Spinal cord (tissue), 10 donors: ENCODE measurements around the gene DCAF8. TPM values are rescaled to one million over a fixed set of nuclear protein-coding genes. Genes with fewer than 3 reads are reported as not detected.
A peak's percentile ranks its signal among the peaks of the same experiment; 100 is the strongest.

Source experiments
- DNase-seq, 6 donors: peaks; one replicate each; pipeline versions ENCODE4 v3.0.0 to v3.0.0-alpha.2; 2013 to 2015; ENCODE audit warnings: low spot score in 6 of 6, low read depth in 4 of 6
- H3K27ac ChIP-seq: one replicate; pipeline ENCODE4 v1.5.1; 2013; ENCODE audit warnings: low read depth, low read length, control low read depth
- H3K27me3 ChIP-seq: one replicate; pipeline ENCODE4 v1.6.1; 2013; ENCODE audit warnings: low read length; ENCODE audit not compliant: control insufficient read depth, insufficient read depth
- H3K36me3 ChIP-seq: one replicate; pipeline ENCODE4 v1.6.1; 2013; ENCODE audit warnings: low read length; ENCODE audit not compliant: control insufficient read depth, insufficient read depth
- H3K4me1 ChIP-seq: one replicate; pipeline ENCODE4 v1.6.1; 2013; ENCODE audit warnings: low read length; ENCODE audit not compliant: control insufficient read depth, insufficient read depth
- H3K4me3 ChIP-seq: one replicate; pipeline ENCODE4 v1.5.1; 2013; ENCODE audit warnings: low read depth, low read length, control low read depth
- H3K9me3 ChIP-seq: one replicate; pipeline ENCODE4 v1.6.1; 2013; ENCODE audit warnings: low read length; ENCODE audit not compliant: control insufficient read depth, insufficient read depth
- WGBS: methylation state at CpG from one replicate; pipeline ENCODE4 v1.1.5; 2013; ENCODE audit warnings: missing lambda C conversion rate; ENCODE audit not compliant: insufficient coverage; 5-methylcytosine and 5-hydroxymethylcytosine counted together
- polyA plus RNA-seq, 2 donors: library from polyadenylated mRNA; unstranded; fragments of 120-200 nt; gene quantifications; one replicate each; pipeline ENCODE4 v1.2.1, GENCODE V29; 2013; ENCODE audit not compliant: insufficient read length in 2 of 2
- total RNA-seq, 2 donors: library from RNA; depleted of rRNA in 1 of 2; stranded (reverse); fragments of 120-200 nt in 1 of 2; fragments of >200 nt in 1 of 2; gene quantifications; one replicate each; pipeline versions ENCODE4 v1.2.3 to v1.2.4, GENCODE V29; 2013 to 2014
- donor health status: healthy.

The DCAF8 gene
- total and polyA plus RNA-seq, 4 donors: 87.6 to 179 (median 146) TPM

DNA sequence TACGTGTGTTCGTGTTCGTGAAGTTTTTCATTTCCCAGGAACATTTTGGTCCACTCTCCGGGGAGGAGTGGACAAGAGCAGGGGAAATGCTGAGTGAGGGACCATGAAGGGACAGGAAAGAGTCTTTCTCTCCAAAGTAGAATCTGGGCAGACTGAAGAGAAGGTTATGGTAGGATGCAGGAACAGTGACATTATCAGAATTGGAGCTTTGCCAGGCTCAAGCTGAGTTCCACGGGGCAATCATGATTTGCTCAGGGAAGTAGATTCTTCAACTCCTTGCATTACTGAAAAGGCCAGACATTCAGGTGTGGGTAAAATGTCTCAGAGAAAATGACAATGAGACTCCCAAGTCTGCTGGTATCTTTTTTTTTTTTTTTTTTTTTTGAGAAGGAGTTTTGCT lies 94.3 kb downstream of the DCAF8 start:
- Histone ChIP-seq H3K9me3 (no peaks in the 10 kb centered on the region), H3K27ac (no peak overlapping the region), H3K36me3 (no peaks in the 10 kb centered on the region), H3K4me1 (peaks cover 16% of the 10 kb centered on the region), H3K4me3 (no peak overlapping the region), H3K27me3 (no peaks in the 10 kb centered on the region)
- 60% methylated on average over 1 of the region's 5 CpGs for WGBS
- peak in 1 of 6 donors; percentile 48 for DNase-seq

DNA sequence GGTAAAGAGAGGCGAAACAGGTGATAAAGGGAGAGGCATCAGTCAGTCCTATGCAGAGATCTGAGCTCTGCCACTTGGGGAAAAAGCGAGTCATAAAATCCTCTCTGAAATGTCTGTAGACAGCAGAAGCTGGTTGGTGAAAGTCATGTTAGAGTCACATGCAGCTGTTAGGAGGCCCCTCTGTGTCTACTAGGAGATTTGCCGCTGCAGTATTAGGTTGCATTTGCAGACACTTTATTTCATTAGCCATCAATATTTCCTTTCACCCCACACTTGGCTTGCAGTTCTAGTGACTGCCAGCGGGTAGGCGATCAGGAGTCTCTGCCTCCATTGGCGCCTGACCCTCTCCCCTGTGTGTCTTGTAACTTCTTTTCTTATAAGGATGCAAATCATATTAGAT lies 94.8 kb downstream of the DCAF8 start:
- H3K36me3 ChIP-seq: no peaks in the 10 kb centered on the region
- 100% methylated on average over 2 of the region's 6 CpGs for WGBS
- H3K9me3 ChIP-seq: no peaks in the 10 kb centered on the region
- H3K4me1 ChIP-seq: peaks cover 16% of the 10 kb centered on the region
- H3K27ac ChIP-seq: no peak overlapping the region
- H3K27me3 ChIP-seq: no peaks in the 10 kb centered on the region
- DNase-seq: no peak
- no peak overlapping the region for H3K4me3 ChIP-seq

GRCh38 chr1:160167056-160167455 lies 95.3 kb downstream of the DCAF8 start:
- Histone ChIP-seq H3K4me1 (peaks cover 16% of the 10 kb centered on the region), H3K9me3 (no peaks in the 10 kb centered on the region), H3K36me3 (no peaks in the 10 kb centered on the region), H3K27me3 (no peaks in the 10 kb centered on the region), H3K4me3 (no peak overlapping the region), H3K27ac (no peak overlapping the region)
- no peak for DNase-seq
- 93% methylated on average over 3 of the region's 4 CpGs for WGBS

- no peaks in the 10 kb centered on the region for H3K36me3 ChIP-seq
- no peak overlapping the region for H3K4me3 ChIP-seq
- no peak for DNase-seq
- no peak overlapping the region for H3K27ac ChIP-seq
- WGBS: 97% methylated on average over 9 of the region's 12 CpGs
- peaks cover 16% of the 10 kb centered on the region for H3K4me1 ChIP-seq
- H3K9me3 ChIP-seq: no peaks in the 10 kb centered on the region
- no peaks in the 10 kb centered on the region for H3K27me3 ChIP-seq
Observed at GRCh38 chr1:160166166-160166868, 96.0 kb downstream of the DCAF8 start.

Other genes starting within 250 kb of the DCAF8 start
- 10 to 100 TPM in 1 of 2 donors, 1 to 10 TPM in 1; 8.8 to 10.5 TPM for gene PIGM, start 230.6 kb downstream of the DCAF8 start, total RNA-seq
- 10 to 100 TPM; 14.0 to 19.2 TPM for gene PIGM, start 230.6 kb downstream of the DCAF8 start, polyA plus RNA-seq
- 10 to 100 TPM; 14.9 to 17.1 TPM for gene KCNJ10, start 192.4 kb downstream of the DCAF8 start, total RNA-seq
- 10 to 100 TPM; 68.5 to 81.6 TPM for gene KCNJ10, start 192.4 kb downstream of the DCAF8 start, polyA plus RNA-seq
- gene KCNJ9, start 181.0 kb downstream of the DCAF8 start, total RNA-seq: 1 to 10 TPM; 2.3 to 5.1 TPM
- 10 to 100 TPM; 10.4 to 11.2 TPM for gene KCNJ9, start 181.0 kb downstream of the DCAF8 start, polyA plus RNA-seq
- 10 to 100 TPM; 38.5 to 50.2 TPM for gene IGSF8, start 163.9 kb downstream of the DCAF8 start, total RNA-seq
- 10 to 100 TPM; 74.5 to 80.3 TPM for gene IGSF8, start 163.9 kb downstream of the DCAF8 start, polyA plus RNA-seq
- 1,000 to 10,000 TPM in 1 of 2 donors, 100 to 1,000 TPM in 1; 281 to 2,060 TPM for gene ATP1A2, start 146.8 kb downstream of the DCAF8 start, total RNA-seq
- 100 to 1,000 TPM; 440 to 692 TPM for gene ATP1A2, start 146.8 kb downstream of the DCAF8 start, polyA plus RNA-seq
- under 1 TPM; 0.10 to 0.50 TPM for gene ATP1A4, start 110.9 kb downstream of the DCAF8 start, total RNA-seq
- 1 to 10 TPM; 2.1 to 2.6 TPM for gene ATP1A4, start 110.9 kb downstream of the DCAF8 start, polyA plus RNA-seq
- gene CASQ1, start 72.0 kb downstream of the DCAF8 start, total RNA-seq: 1 to 10 TPM in 1 of 2 donors, under 1 TPM in 1; 0.99 to 1.3 TPM
- gene CASQ1, start 72.0 kb downstream of the DCAF8 start, polyA plus RNA-seq: 1 to 10 TPM; 1.4 to 4.6 TPM
- gene PEA15, start 57.2 kb downstream of the DCAF8 start, total RNA-seq: 100 to 1,000 TPM; 135 to 244 TPM
- 100 to 1,000 TPM; 646 to 919 TPM for gene PEA15, start 57.2 kb downstream of the DCAF8 start, polyA plus RNA-seq
- 10 to 100 TPM; 54.6 to 64.4 TPM for gene PEX19, start 22.6 kb upstream of the DCAF8 start, total RNA-seq
- 10 to 100 TPM; 66.0 to 67.5 TPM for gene PEX19, start 22.6 kb upstream of the DCAF8 start, polyA plus RNA-seq
- 100 to 1,000 TPM; 170 to 200 TPM for gene COPA, start 80.7 kb upstream of the DCAF8 start, total RNA-seq
- gene COPA, start 80.7 kb upstream of the DCAF8 start, polyA plus RNA-seq: 100 to 1,000 TPM; 136 to 164 TPM
- 10 to 100 TPM; 54.1 to 56.8 TPM for gene NCSTN, start 80.8 kb upstream of the DCAF8 start, total RNA-seq
- 10 to 100 TPM; 70.9 to 74.3 TPM for gene NCSTN, start 80.8 kb upstream of the DCAF8 start, polyA plus RNA-seq
- 1 to 10 TPM; 1.4 to 1.9 TPM for gene NHLH1, start 104.5 kb upstream of the DCAF8 start, total RNA-seq
- 1 to 10 TPM; 4.9 to 5.2 TPM for gene NHLH1, start 104.5 kb upstream of the DCAF8 start, polyA plus RNA-seq
- gene VANGL2, start 138.0 kb upstream of the DCAF8 start, total RNA-seq: 1 to 10 TPM; 8.7 to 9.1 TPM
- 10 to 100 TPM; 65.0 to 67.0 TPM for gene VANGL2, start 138.0 kb upstream of the DCAF8 start, polyA plus RNA-seq